Activated T-helper 1 cell treated with anti-CD3 and anti-CD28 coated beads, Interleukin-2, amount 50 U/mL, for 16 hours (primary cell): ENCODE measurements around the gene CXCR6.
A peak's percentile ranks its signal among the peaks of the same experiment; 100 is the strongest.

ENCODE experiments used
- DNase-seq, 2 donors: peaks; one replicate each; pipeline ENCODE4 v3.0.0-alpha.2; 2020; ENCODE audit warnings: low read depth in 1 of 2, low spot score in 1 of 2

The CXCR6 gene

GRCh38 chr3:45966950-45967640 is 23.8 kb downstream of the CXCR6 start:
- DNase-seq: no peak

DNA sequence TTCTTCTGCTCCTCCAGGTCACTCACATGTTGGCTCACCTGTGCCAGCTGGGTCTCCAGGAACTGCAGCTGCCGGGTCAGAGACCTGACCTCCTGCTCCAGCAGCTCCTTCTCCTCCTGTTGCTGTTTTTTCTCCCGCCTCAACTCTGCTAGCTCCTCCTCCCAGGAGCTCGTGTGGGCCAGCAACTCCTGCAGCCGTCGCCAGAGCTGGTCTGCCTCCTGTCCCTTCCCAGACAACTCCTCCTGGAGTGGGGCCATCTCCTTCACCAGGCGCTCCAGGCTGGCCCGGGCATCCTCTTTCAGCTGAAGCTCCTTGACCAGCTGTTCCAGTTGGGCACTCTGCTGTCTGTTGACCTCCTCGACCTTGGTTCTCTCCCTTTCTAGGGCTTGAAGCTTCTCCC is 24.5 kb downstream of the CXCR6 start:
- DNase-seq: no peak

- no peak for DNase-seq
These were observed 24.9 kb downstream of the CXCR6 start for GRCh38 chr3:45968149-45968548.

DNA sequence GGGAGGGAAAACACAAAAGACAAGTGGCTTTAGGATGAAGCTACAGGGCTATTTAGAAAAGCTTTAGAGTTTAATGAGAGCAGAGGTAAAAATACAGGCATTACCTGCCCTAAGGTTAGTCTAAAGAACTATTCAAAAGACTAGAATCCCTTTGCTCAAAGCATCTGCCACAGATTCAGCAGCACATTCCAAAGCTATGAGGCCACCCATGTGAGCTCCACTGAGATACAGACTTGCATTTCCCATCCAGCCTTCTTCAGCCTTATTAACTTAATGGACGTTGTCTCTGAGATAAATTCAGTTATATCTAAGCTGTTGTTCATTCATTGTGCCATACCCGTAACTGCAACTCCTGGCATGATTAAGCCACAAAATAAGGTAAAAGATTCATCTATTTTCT is 25.4 kb downstream of the CXCR6 start:
- DNase-seq: no peak

DNA sequence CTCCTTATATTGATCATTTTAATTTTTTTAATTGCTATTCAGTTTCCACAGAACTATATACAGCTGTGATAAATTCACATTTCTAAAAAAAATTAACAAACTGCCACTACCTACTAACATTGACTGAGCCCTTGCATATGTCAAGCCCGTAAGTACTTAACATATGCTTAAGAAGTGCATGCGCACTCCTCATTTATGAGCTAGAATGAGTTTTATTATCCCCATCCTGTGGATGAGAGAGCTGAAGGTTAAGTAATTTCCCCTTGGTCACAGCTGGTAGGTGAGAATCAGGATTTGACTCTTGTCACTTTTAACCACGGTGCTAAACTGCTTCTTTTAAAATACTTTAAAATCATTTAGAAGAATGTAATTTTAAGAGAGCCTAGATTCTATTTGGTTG is 25.9 kb downstream of the CXCR6 start:
- DNase-seq: no peak

- DNase-seq: no peak
These were observed 26.7 kb downstream of the CXCR6 start for GRCh38 chr3:45969953-45970352.

GRCh38 chr3:45972534-45973402 is 29.5 kb downstream of the CXCR6 start:
- no peak for DNase-seq

DNA sequence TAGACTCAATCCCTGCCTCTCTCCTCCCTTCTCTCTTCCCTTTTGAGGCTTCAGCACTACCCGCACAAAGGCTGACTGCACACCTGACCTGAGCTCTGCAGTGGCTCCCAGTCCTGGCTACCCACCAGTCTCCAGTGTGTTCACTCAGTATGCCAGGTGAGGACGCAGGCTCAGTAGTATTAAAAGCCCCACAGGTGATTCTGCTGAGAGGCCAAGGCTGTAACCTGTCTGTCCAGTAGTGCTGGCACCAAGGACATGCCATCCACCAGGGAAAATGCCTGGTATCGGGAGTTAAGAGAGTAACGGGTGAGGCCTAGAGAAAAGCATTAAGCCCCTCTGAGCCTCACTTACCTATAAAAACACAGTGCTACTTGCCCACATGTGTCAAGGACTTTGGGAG is 31.4 kb downstream of the CXCR6 start:
- no peak for DNase-seq

- DNase-seq: no peak
These were observed 32.4 kb downstream of the CXCR6 start for GRCh38 chr3:45975686-45976085.

- DNase-seq: no peak
These were observed 33.2 kb downstream of the CXCR6 start for GRCh38 chr3:45976191-45977091.

GRCh38 chr3:45978006-45978761 is 34.9 kb downstream of the CXCR6 start:
- DNase-seq: peak in 1 of 2 donors; percentile 43

GRCh38 chr3:45979378-45979777 is 36.1 kb downstream of the CXCR6 start:
- no peak for DNase-seq

DNA sequence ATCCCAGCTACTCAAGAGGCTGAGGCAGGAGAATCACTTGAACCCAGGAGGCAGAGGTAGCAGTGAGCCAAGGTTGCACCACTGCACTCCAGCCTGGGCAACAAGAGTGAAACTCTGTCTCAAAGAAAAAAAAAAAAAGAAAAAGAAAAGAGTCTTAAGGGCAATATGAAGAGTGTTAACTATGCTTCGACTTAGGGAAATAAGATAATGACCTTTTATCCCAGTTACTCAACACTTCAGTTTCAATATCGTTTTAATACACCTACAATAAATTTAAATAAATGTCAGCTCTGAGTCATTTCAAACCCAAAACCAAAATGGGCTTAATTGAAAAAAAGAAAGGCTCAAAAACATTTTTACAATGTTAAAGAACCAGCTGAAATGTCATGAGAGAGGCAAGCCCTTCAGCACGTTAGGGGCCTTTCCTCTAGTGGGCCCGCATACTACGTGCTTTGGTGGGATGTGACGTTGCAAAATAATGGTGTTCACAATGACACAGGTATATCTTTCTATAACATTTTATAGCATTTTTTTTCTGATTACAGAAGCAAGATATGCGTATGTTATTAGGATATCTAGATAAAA is 37.1 kb downstream of the CXCR6 start:
- DNase-seq: no peak

GRCh38 chr3:45980819-45981218 is 37.6 kb downstream of the CXCR6 start:
- DNase-seq: no peak

GRCh38 chr3:45981346-45982074 is 38.2 kb downstream of the CXCR6 start:
- no peak for DNase-seq

GRCh38 chr3:45983770-45984169 is 40.5 kb downstream of the CXCR6 start:
- no peak for DNase-seq

- DNase-seq: no peak
These were observed 41.4 kb downstream of the CXCR6 start for GRCh38 chr3:45984331-45985312.

GRCh38 chr3:45985532-45986302 is 42.5 kb downstream of the CXCR6 start:
- no peak for DNase-seq
